Nephron (organoid): Measurements from ENCODE around the gene PCDH9.
A peak's percentile ranks its signal among the peaks of the same experiment; 100 is the strongest.

Experiments
- H3K27ac Mint-ChIP-seq, 3 experiments: 2 replicates each; pipeline ENCODE4 v1.8.0; 2020; ENCODE audit warnings: mixed read lengths in 3 of 3, mild to moderate bottlenecking in 2 of 3, moderate library complexity in 1 of 3
- H3K27me3 Mint-ChIP-seq: 2 replicates; pipeline ENCODE4 v1.8.0; 2021; ENCODE audit warnings: low read depth, mild to moderate bottlenecking, moderate library complexity, mixed read lengths
- H3K36me3 Mint-ChIP-seq: 2 replicates; pipeline ENCODE4 v1.8.0; 2020; ENCODE audit warnings: low read depth, mixed read lengths
- H3K4me1 Mint-ChIP-seq: 2 replicates; pipeline ENCODE4 v1.8.0; 2020; ENCODE audit warnings: mixed read lengths
- H3K4me3 Mint-ChIP-seq, 3 experiments: 2 replicates each; pipeline ENCODE4 v1.8.0; 2020; ENCODE audit warnings: mild to moderate bottlenecking in 3 of 3, mixed read lengths in 3 of 3, moderate library complexity in 2 of 3
- H3K9me3 Mint-ChIP-seq: 2 replicates; pipeline ENCODE4 v1.8.0; 2020; ENCODE audit warnings: mixed read lengths
- TF ChIP-seq, protein P1 (sequence below), 3 experiments: fragments of 200-600 bp; sonication (generic); IDR thresholded peaks; one replicate each; pipeline ENCODE4 v1.5.0; 2021; ENCODE audit warnings: antibody characterized with exemption in 3 of 3; ENCODE audit not compliant: unreplicated experiment in 3 of 3

The PCDH9 gene

GRCh38 chr13:66468656-66469055, 761.5 kb downstream of the PCDH9 start:
- Mint-ChIP-seq H3K36me3 (no peaks in the 10 kb centered on the region), H3K4me1 (no peaks in the 10 kb centered on the region), H3K9me3 (no peaks in the 10 kb centered on the region), H3K4me3 (no peak overlapping the region), H3K27ac (no peak overlapping the region), H3K27me3 (no peaks in the 10 kb centered on the region)
- TF ChIP-seq, protein P1, sequence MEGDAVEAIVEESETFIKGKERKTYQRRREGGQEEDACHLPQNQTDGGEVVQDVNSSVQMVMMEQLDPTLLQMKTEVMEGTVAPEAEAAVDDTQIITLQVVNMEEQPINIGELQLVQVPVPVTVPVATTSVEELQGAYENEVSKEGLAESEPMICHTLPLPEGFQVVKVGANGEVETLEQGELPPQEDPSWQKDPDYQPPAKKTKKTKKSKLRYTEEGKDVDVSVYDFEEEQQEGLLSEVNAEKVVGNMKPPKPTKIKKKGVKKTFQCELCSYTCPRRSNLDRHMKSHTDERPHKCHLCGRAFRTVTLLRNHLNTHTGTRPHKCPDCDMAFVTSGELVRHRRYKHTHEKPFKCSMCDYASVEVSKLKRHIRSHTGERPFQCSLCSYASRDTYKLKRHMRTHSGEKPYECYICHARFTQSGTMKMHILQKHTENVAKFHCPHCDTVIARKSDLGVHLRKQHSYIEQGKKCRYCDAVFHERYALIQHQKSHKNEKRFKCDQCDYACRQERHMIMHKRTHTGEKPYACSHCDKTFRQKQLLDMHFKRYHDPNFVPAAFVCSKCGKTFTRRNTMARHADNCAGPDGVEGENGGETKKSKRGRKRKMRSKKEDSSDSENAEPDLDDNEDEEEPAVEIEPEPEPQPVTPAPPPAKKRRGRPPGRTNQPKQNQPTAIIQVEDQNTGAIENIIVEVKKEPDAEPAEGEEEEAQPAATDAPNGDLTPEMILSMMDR (IDR thresholded peaks at IDR 0.05; ENCODE audit: unreplicated experiment in 3 of 3) = no peak

- H3K9me3 Mint-ChIP-seq = no peaks in the 10 kb centered on the region
- no peak overlapping the region for H3K4me3 Mint-ChIP-seq
- H3K27ac Mint-ChIP-seq = no peak overlapping the region
- no peaks in the 10 kb centered on the region for H3K36me3 Mint-ChIP-seq
- no peaks in the 10 kb centered on the region for H3K27me3 Mint-ChIP-seq
- TF ChIP-seq, protein P1 (IDR thresholded peaks at IDR 0.05; ENCODE audit: unreplicated experiment in 3 of 3) = no peak
- peaks cover 13% of the 10 kb centered on the region for H3K4me1 Mint-ChIP-seq
Observed at GRCh38 chr13:66462187-66462586, 767.9 kb downstream of the PCDH9 start.

DNA sequence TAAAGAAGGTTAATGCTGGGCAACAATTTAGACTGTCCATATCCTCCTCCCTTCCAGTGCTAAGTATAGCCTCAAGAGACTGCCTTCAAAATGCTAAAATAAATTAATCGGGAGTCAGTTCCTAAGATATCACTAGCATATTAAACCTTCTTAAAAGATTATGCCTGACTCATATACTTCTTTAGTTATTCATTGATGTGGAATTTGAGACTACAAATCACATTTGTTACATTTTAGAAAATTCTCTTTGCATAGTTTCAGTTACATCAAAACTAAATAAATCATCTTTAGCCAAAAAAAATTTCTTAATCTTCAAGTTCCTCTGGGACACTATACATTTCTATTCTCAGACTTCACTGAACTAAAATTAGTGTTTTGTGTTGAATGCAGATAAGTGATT, 769.1 kb downstream of the PCDH9 start:
- TF ChIP-seq, protein P1 (IDR thresholded peaks at IDR 0.05; ENCODE audit: unreplicated experiment in 3 of 3) = no peak
- no peaks in the 10 kb centered on the region for H3K9me3 Mint-ChIP-seq
- no peak overlapping the region for H3K27ac Mint-ChIP-seq
- no peaks in the 10 kb centered on the region for H3K36me3 Mint-ChIP-seq
- no peak overlapping the region for H3K4me3 Mint-ChIP-seq
- no peaks in the 10 kb centered on the region for H3K27me3 Mint-ChIP-seq
- peaks cover 13% of the 10 kb centered on the region for H3K4me1 Mint-ChIP-seq

GRCh38 chr13:66459634-66460033, 770.5 kb downstream of the PCDH9 start:
- H3K27ac Mint-ChIP-seq = no peak overlapping the region
- H3K9me3 Mint-ChIP-seq = no peaks in the 10 kb centered on the region
- H3K4me3 Mint-ChIP-seq = no peak overlapping the region
- peaks cover 13% of the 10 kb centered on the region for H3K4me1 Mint-ChIP-seq
- H3K27me3 Mint-ChIP-seq = no peaks in the 10 kb centered on the region
- TF ChIP-seq, protein P1 (IDR thresholded peaks at IDR 0.05; ENCODE audit: unreplicated experiment in 3 of 3) = no peak
- no peaks in the 10 kb centered on the region for H3K36me3 Mint-ChIP-seq

- TF ChIP-seq, protein P1 (IDR thresholded peaks at IDR 0.05; ENCODE audit: unreplicated experiment in 3 of 3) = no peak
- peaks cover 13% of the 10 kb centered on the region for H3K4me1 Mint-ChIP-seq
- H3K27ac Mint-ChIP-seq = peak overlapping the region in 1 of 3 experiments; percentile 63
- H3K36me3 Mint-ChIP-seq = no peaks in the 10 kb centered on the region
- no peaks in the 10 kb centered on the region for H3K27me3 Mint-ChIP-seq
- no peaks in the 10 kb centered on the region for H3K9me3 Mint-ChIP-seq
- no peak overlapping the region for H3K4me3 Mint-ChIP-seq
Observed at GRCh38 chr13:66459143-66459542, 771.0 kb downstream of the PCDH9 start.

DNA sequence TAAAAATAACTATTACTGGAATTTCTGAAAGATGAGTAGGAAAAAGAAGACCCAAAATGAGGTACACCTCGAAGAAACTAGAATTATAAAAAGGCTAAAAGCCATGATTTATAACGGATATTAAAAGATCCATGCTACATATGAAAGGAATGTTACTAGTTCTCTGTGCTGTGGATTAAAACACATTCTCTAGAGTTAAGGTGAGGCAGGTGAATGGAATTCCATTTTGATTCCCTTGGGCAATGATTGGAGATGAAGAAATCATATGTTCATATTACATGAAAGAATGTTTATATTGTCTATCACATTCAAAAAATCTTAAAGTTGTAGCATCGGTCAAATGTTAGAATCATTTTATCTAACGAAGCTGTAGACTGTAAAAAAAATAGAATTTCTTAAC, 783.7 kb downstream of the PCDH9 start:
- no peak overlapping the region for H3K27ac Mint-ChIP-seq
- no peak overlapping the region for H3K4me3 Mint-ChIP-seq
- H3K27me3 Mint-ChIP-seq = no peaks in the 10 kb centered on the region

More for the DNA sequence above, 783.7 kb downstream of the PCDH9 start:
- Mint-ChIP-seq H3K36me3 (no peaks in the 10 kb centered on the region), H3K4me1 (peaks cover 7% of the 10 kb centered on the region), H3K9me3 (no peaks in the 10 kb centered on the region)
- TF ChIP-seq, protein P1 (IDR thresholded peaks at IDR 0.05; ENCODE audit: unreplicated experiment in 3 of 3) = no peak
